WI38 (cell line): ENCODE results near the gene ARHGAP12.

ENCODE experiments used
- H3K4me3 ChIP-seq: 2 replicates; pipeline ENCODE4 v1.5.1; 2011; ENCODE audit warnings: low read depth, mild to moderate bottlenecking, control low read depth, low read length
- TF ChIP-seq, protein P1 (sequence below): IDR thresholded peaks from 2 replicates; pipeline ENCODE4 v1.5.1; 2012; ENCODE audit warnings: low read depth, mild to moderate bottlenecking, control low read depth, low read length

ARHGAP12 gene

DNA sequence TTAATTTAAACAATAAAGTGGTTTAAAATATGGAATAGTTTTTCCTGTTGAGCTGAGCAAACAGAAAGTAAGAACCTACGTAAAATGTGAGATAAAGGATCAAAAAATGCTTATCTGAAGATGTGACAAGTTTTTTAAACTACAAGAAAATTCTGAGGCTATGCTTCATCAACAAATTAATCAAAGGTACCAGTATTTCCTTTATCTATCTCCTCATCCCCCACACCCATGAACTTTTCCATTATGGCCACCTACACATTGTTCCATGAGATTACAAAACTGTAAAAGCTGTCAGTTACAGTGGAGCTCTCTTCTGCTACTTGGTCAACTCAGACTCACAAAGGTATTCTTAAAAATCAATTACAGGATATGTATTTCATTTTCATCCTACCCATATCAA lies 77.4 kb downstream of the ARHGAP12 start:
- no peak overlapping the region for H3K4me3 ChIP-seq
- TF ChIP-seq, protein P1, sequence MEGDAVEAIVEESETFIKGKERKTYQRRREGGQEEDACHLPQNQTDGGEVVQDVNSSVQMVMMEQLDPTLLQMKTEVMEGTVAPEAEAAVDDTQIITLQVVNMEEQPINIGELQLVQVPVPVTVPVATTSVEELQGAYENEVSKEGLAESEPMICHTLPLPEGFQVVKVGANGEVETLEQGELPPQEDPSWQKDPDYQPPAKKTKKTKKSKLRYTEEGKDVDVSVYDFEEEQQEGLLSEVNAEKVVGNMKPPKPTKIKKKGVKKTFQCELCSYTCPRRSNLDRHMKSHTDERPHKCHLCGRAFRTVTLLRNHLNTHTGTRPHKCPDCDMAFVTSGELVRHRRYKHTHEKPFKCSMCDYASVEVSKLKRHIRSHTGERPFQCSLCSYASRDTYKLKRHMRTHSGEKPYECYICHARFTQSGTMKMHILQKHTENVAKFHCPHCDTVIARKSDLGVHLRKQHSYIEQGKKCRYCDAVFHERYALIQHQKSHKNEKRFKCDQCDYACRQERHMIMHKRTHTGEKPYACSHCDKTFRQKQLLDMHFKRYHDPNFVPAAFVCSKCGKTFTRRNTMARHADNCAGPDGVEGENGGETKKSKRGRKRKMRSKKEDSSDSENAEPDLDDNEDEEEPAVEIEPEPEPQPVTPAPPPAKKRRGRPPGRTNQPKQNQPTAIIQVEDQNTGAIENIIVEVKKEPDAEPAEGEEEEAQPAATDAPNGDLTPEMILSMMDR: no peak

- TF ChIP-seq, protein P1: no peak
Measured at GRCh38 chr10:31847515-31847914, 81.1 kb downstream of the ARHGAP12 start.

GRCh38 chr10:31838709-31839108 lies 89.9 kb downstream of the ARHGAP12 start:
- TF ChIP-seq, protein P1: no peak
- H3K4me3 ChIP-seq: no peak overlapping the region

More at GRCh38 chr10:31847515-31847914, 81.1 kb downstream of the ARHGAP12 start:
- H3K4me3 ChIP-seq: no peak overlapping the region

DNA sequence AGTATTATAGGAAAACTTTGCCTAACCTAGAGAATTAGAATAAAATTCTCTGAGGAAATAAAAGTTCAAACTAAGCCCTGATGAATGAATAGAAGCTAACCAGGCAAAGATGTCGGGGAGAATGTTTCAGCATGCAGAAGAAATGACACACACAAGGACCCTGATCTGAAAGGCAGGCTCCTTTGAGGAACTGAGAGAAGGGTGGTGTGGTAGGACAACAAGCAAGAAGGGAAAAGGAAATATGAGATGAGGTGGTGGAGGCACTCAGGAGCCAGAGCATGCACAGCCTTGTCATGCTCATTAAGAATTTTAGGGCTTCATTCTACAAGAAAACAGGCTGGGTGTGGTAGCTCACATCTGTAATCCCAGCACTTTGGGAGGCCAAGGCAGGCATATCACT lies 90.6 kb downstream of the ARHGAP12 start:
- TF ChIP-seq, protein P1: no peak
- H3K4me3 ChIP-seq: no peak overlapping the region

GRCh38 chr10:31836569-31837406 lies 91.8 kb downstream of the ARHGAP12 start:
- no peak overlapping the region for H3K4me3 ChIP-seq
- TF ChIP-seq, protein P1: peak; percentile 69

- TF ChIP-seq, protein P1: no peak
- no peak overlapping the region for H3K4me3 ChIP-seq
Measured at GRCh38 chr10:31833753-31834152, 94.9 kb downstream of the ARHGAP12 start.

GRCh38 chr10:31832261-31832660 lies 96.4 kb downstream of the ARHGAP12 start:
- H3K4me3 ChIP-seq: no peak overlapping the region
- TF ChIP-seq, protein P1: no peak
